D341Med (cell line): ENCODE data around the gene UTP25.
"Not testable (repeated sequence)": the region's sequence is repeated elsewhere in the genome, so short reads cannot be mapped to it uniquely, and the experiment has no call there.

Experiments
- DNase-seq: peaks from one replicate; pipeline ENCODE4 v3.0.0; 2012; ENCODE audit warnings: low spot score

Gene UTP25

DNA sequence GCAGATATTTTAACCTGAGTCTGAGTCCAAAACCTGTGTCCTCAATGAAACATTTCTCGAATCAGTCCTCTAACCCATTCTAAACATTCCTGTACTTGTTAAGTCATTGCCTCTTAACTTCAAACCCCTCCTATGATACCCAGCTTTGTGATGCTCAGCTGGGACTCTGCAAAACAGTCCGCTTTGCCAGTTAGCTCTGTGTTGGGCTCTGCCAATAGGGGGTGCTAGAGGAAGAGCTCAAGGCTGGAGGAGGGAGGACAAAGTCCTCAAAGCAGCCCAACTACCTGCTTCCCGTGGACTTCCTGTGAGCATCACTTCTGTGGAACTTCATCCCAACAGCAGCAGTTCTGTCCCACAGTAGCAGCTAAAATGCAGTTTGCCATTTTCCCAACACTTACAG is 72.2 kb downstream of the UTP25 start:
- DNase-seq, result peak; percentile 69

DNA sequence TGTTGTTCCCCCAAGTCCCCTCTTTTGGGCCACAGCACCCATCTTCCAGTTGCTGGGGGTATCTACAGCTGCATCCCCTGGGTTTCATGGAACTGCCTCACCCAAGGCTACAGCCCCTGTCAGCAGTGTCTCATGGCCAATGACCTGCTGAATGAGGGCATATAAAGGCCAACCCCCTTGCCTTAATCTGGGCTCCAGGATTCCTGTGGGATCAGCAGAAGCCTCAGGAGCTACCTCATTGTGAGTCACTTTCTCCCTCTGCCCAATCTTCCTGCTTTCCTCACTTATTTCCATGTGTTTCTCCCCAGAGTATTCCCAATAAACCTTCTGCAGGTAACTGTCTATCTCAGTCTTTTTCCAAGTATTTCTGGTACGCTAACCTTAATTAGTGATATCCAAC is 73.0 kb downstream of the UTP25 start:
- DNase-seq, result no peak

DNA sequence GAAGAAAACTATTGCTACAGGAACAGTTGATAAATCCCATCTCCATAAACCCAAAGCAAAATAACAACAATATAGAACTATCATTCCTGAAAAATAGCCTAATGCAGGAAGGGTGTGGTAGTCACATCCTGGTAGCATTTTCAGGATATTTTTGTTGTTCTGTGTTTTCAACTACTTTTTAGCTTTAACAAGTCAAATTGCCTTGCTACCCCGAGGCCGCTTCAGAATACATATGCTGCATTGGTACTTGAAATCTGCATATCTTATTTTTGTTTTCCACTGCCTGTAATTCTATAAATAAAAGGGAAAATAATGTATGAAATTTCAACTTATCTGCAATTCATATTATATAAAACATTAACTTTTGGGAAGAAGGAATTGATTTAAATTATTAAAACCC is 73.4 kb downstream of the UTP25 start:
- DNase-seq, result no peak

DNA sequence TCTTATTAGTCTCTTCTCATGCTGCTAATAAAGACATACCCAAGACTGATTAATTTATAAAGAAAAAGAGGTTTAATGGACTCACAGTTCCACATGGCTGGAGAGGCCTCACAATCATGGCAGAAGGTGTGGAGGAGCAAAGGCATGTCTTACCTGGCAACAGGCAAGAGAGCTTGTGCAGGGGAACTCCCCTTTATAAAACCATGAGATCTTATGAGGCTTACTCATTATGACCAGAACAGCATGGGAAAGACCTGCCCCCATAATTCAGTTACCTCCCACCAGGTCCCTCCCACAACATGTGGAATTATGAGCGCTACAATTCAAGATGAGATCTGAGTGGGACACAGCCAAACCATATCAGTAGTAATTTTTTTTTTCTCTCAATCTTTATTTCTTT is 77.0 kb downstream of the UTP25 start:
- not testable (repeated sequence) for DNase-seq
